GM12892 (cell line): ENCODE results near the gene KRTAP1-5.

Source experiments
- POLR2A ChIP-seq: IDR thresholded peaks from 2 replicates; pipeline ENCODE4 v1.6.1; 2011; ENCODE audit warnings: low read depth, low read length, control low read depth
- TAF1 ChIP-seq: IDR thresholded peaks from 2 replicates; pipeline ENCODE4 v1.6.1; 2011; ENCODE audit warnings: low read depth, mild to moderate bottlenecking, control low read depth, low read length, borderline replicate concordance

GRCh38 chr17:40992666-40993065 lies 34.3 kb downstream of the KRTAP1-5 start:
- TF ChIP-seq POLR2A: no peak
- no peak for TF ChIP-seq TAF1
